H9 (cell line): Measurements from ENCODE around the gene PRR5L. TPM values are rescaled to one million over a fixed set of nuclear protein-coding genes. Genes with fewer than 3 reads are reported as not detected.

ENCODE experiments used
- DNase-seq: peaks from one replicate; pipeline ENCODE4 v3.0.0-alpha.2; 2017
- H2AFZ ChIP-seq: one replicate; pipeline ENCODE4 v1.6.1; 2013; ENCODE audit warnings: mild to moderate bottlenecking, low read length, control low read depth, moderate library complexity
- H2AK5ac ChIP-seq: 2 replicates; pipeline ENCODE4 v1.6.1; 2013; ENCODE audit warnings: low read length, control low read depth, mixed read lengths; ENCODE audit not compliant: insufficient read length
- H2BK120ac ChIP-seq: one replicate; pipeline ENCODE4 v1.6.1; 2013; ENCODE audit warnings: low read depth, mild to moderate bottlenecking, low read length, control low read depth, inconsistent platforms; ENCODE audit not compliant: poor library complexity, severe bottlenecking
- H2BK12ac ChIP-seq: 2 replicates; pipeline ENCODE4 v1.6.1; 2013; ENCODE audit warnings: low read length, control low read depth, mixed read lengths, low read depth; ENCODE audit not compliant: insufficient read length
- H2BK15ac ChIP-seq: 2 replicates; pipeline ENCODE4 v1.6.1; 2013; ENCODE audit warnings: low read depth, low read length, control low read depth
- H2BK20ac ChIP-seq: one replicate; pipeline ENCODE4 v1.6.1; 2013; ENCODE audit warnings: low read depth, mild to moderate bottlenecking, low read length, control low read depth, inconsistent platforms; ENCODE audit not compliant: poor library complexity, severe bottlenecking
- H2BK5ac ChIP-seq: 2 replicates; pipeline ENCODE4 v1.6.1; 2013; ENCODE audit warnings: low read length, control low read depth, mixed read lengths; ENCODE audit not compliant: insufficient read length
- H3K14ac ChIP-seq: 2 replicates; pipeline ENCODE4 v1.6.1; 2013; ENCODE audit warnings: low read length, control low read depth; ENCODE audit not compliant: insufficient read depth
- H3K18ac ChIP-seq: 2 replicates; pipeline ENCODE4 v1.6.1; 2013; ENCODE audit warnings: low read depth, mild to moderate bottlenecking, mixed read lengths, low read length, control low read depth; ENCODE audit not compliant: insufficient read length
- H3K23ac ChIP-seq: 2 replicates; pipeline ENCODE4 v1.6.1; 2013; ENCODE audit warnings: low read length, control low read depth, mixed read lengths, low read depth; ENCODE audit not compliant: insufficient read length
- H3K23me2 ChIP-seq: 2 replicates; pipeline ENCODE4 v1.6.1; 2013; ENCODE audit warnings: low read depth, mild to moderate bottlenecking, mixed read lengths, low read length, control low read depth; ENCODE audit not compliant: insufficient read length, poor library complexity, severe bottlenecking
- H3K27ac ChIP-seq: 2 replicates; pipeline ENCODE4 v1.5.1; 2013; ENCODE audit warnings: low read length, control low read depth, mixed read lengths, low read depth; ENCODE audit not compliant: insufficient read length
- H3K27me3 ChIP-seq: 2 replicates; pipeline ENCODE4 v1.6.1; 2013; ENCODE audit warnings: low read length, control low read depth, inconsistent platforms; ENCODE audit not compliant: insufficient read depth
- H3K4ac ChIP-seq: 2 replicates; pipeline ENCODE4 v1.6.1; 2013; ENCODE audit warnings: low read depth, mild to moderate bottlenecking, control low read depth, inconsistent platforms, low read length, moderate library complexity
- H3K4me1 ChIP-seq: 2 replicates; pipeline ENCODE4 v1.6.1; 2013; ENCODE audit warnings: low read length, control low read depth, inconsistent platforms; ENCODE audit not compliant: insufficient read depth
- H3K4me2 ChIP-seq: 2 replicates; pipeline ENCODE4 v1.6.1; 2013; ENCODE audit warnings: low read length, control low read depth, mixed read lengths; ENCODE audit not compliant: insufficient read length, insufficient read depth
- H3K56ac ChIP-seq: 2 replicates; pipeline ENCODE4 v1.6.1; 2013; ENCODE audit warnings: low read depth, mild to moderate bottlenecking, mixed read lengths, low read length, control low read depth; ENCODE audit not compliant: insufficient read length
- H3K79me1 ChIP-seq: 2 replicates; pipeline ENCODE4 v1.6.1; 2013; ENCODE audit warnings: low read depth, mild to moderate bottlenecking, moderate library complexity, low read length, control low read depth, inconsistent platforms; ENCODE audit not compliant: insufficient read depth, poor library complexity, severe bottlenecking
- H3K79me2 ChIP-seq: 2 replicates; pipeline ENCODE4 v1.6.1; 2013; ENCODE audit warnings: low read length, control low read depth, inconsistent platforms; ENCODE audit not compliant: insufficient read depth
- H3K9ac ChIP-seq: 2 replicates; pipeline ENCODE4 v1.6.1; 2013; ENCODE audit warnings: low read length, control low read depth, mixed read lengths; ENCODE audit not compliant: insufficient read length; ENCODE audit errors: extremely low read depth
- H3K9me3 ChIP-seq: one replicate; pipeline ENCODE4 v1.6.1; 2013; ENCODE audit warnings: low read depth, low read length, inconsistent platforms; ENCODE audit not compliant: control insufficient read depth
- H3T11ph ChIP-seq: one replicate; pipeline ENCODE4 v1.6.1; 2013; ENCODE audit warnings: mild to moderate bottlenecking, low read length, control low read depth, inconsistent platforms
- H4K20me1 ChIP-seq: one replicate; pipeline ENCODE4 v1.6.1; 2013; ENCODE audit not compliant: control insufficient read depth, insufficient read length, insufficient read depth
- H4K5ac ChIP-seq: 2 replicates; pipeline ENCODE4 v1.6.1; 2013; ENCODE audit warnings: low read depth, mild to moderate bottlenecking, mixed read lengths, low read length, control low read depth; ENCODE audit not compliant: insufficient read length
- H4K8ac ChIP-seq: replicated peaks from 2 replicates; pipeline ENCODE4 v1.6.1; 2013; ENCODE audit warnings: low read length, control low read depth, mixed read lengths, low read depth; ENCODE audit not compliant: insufficient read length
- H4K91ac ChIP-seq: 2 replicates; pipeline ENCODE4 v1.6.1; 2013; ENCODE audit warnings: low read depth, mild to moderate bottlenecking, moderate library complexity, mixed read lengths, low read length, control low read depth; ENCODE audit not compliant: insufficient read length
- H3K27ac Mint-ChIP-seq, 3 experiments: 2 replicates in 2 of 3; 3 replicates in 1 of 3; pipeline ENCODE4 v1.8.0; 2020 to 2021; ENCODE audit warnings: mixed read lengths in 3 of 3, mild to moderate bottlenecking in 1 of 3, moderate library complexity in 1 of 3
- H3K27me3 Mint-ChIP-seq: 2 replicates; pipeline ENCODE4 v1.8.0; 2021; ENCODE audit warnings: low read depth, mild to moderate bottlenecking, moderate library complexity, mixed read lengths
- H3K36me3 Mint-ChIP-seq, 3 experiments: 2 replicates in 2 of 3; 3 replicates in 1 of 3; pipeline ENCODE4 v1.8.0; 2020 to 2021; ENCODE audit warnings: low read depth in 3 of 3, mixed read lengths in 3 of 3; ENCODE audit not compliant: insufficient read depth in 1 of 3
- H3K4me1 Mint-ChIP-seq, 2 experiments: 2 replicates each; pipeline ENCODE4 v1.8.0; 2020; ENCODE audit warnings: mixed read lengths in 2 of 2
- H3K4me3 Mint-ChIP-seq, 2 experiments: 2 replicates in 1 of 2; 3 replicates in 1 of 2; pipeline ENCODE4 v1.8.0; 2020 to 2021; ENCODE audit warnings: mild to moderate bottlenecking in 2 of 2, mixed read lengths in 2 of 2, moderate library complexity in 1 of 2
- H3K9me3 Mint-ChIP-seq, 2 experiments: 2 replicates in 1 of 2; 3 replicates in 1 of 2; pipeline ENCODE4 v1.8.0; 2020; ENCODE audit warnings: mild to moderate bottlenecking in 2 of 2, mixed read lengths in 2 of 2, moderate library complexity in 1 of 2
- WGBS: extraction: QIAGEN DNeasy Blood & Tissue Kit; methylation state at CpG from one replicate; pipeline ENCODE4 v1.1.7; 2013; ENCODE audit warnings: missing lambda C conversion rate, low lambda C conversion rate, mixed read lengths; ENCODE audit not compliant: insufficient read length; ENCODE audit errors: extremely low coverage; 5-methylcytosine and 5-hydroxymethylcytosine counted together
- total RNA-seq: library from RNA; stranded (reverse); gene quantifications from 2 replicates; pipeline ENCODE4 v1.2.1, GENCODE V29; 2021
- TF ChIP-seq, protein P1 (sequence below): fragments of 200-600 bp; sonication (generic); conservative IDR thresholded peaks from 3 replicates; pipeline ENCODE4 v1.8.0; 2021; ENCODE audit warnings: antibody characterized with exemption, mild to moderate bottlenecking

PRR5L gene
- total RNA-seq, 1 experiment from 2014 or later = 5.6 TPM

DNA sequence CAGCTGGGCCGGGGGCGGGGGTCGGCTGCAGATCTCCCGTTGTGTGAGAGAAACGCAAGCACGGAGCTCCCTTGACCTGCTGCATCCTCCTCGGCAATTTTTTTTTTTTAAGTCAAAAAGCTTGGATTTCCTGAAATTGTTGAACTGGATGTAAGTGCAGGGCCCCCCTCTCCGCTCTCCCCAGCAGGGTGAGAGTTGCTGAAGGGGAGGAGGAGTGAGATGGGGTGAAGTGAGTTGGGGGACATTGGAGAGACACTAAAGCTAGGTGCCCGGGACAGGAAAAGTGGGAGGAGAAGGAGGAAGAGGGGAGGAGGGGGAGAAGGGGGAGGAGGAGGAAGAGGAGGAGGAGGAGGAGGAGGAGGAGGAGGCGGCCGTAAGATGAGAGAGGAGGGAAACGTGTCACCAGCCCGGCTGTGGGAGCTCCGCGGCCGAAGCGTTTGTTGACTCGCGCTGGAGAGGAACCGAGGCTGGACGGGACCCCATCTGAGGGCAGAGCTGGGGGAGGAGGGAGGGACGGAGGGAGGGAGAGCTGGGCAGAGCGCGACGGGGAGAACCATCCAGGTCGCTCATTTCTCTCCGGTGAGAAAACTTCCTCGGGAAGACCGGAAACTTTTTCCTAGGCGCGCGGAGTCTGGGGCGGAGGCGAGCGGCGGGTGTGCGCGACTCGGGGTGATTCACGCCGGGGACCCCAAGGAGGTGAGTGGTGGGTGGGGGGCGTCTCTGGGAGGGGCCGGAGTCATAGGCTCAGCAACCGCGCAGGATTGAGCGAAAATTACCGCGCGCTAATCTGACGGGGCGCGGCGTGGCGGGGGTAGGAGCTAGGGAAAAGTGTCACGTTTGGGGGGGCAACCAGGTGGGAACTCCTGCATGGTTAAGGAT lies 80.2 kb downstream of the PRR5L start:
- DNase-seq = peak; percentile 58
- TF ChIP-seq, protein P1, sequence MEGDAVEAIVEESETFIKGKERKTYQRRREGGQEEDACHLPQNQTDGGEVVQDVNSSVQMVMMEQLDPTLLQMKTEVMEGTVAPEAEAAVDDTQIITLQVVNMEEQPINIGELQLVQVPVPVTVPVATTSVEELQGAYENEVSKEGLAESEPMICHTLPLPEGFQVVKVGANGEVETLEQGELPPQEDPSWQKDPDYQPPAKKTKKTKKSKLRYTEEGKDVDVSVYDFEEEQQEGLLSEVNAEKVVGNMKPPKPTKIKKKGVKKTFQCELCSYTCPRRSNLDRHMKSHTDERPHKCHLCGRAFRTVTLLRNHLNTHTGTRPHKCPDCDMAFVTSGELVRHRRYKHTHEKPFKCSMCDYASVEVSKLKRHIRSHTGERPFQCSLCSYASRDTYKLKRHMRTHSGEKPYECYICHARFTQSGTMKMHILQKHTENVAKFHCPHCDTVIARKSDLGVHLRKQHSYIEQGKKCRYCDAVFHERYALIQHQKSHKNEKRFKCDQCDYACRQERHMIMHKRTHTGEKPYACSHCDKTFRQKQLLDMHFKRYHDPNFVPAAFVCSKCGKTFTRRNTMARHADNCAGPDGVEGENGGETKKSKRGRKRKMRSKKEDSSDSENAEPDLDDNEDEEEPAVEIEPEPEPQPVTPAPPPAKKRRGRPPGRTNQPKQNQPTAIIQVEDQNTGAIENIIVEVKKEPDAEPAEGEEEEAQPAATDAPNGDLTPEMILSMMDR = no peak
- Histone ChIP-seq H3T11ph (no peak overlapping the region), H3K23me2 (peaks cover 18% of the 10 kb centered on the region), H2BK5ac (no peak overlapping the region), H3K4me1 (no peaks in the 10 kb centered on the region), H2AK5ac (no peak overlapping the region), H2BK12ac (no peak overlapping the region), H3K23ac (no peak overlapping the region), H4K91ac (no peak overlapping the region), H2AFZ (no peak overlapping the region), H3K9ac (peak overlapping the region; percentile 39), H3K9me3 (no peaks in the 10 kb centered on the region), H3K4me2 (peak overlapping the region; percentile 87), H3K27me3 (peaks cover 4% of the 10 kb centered on the region; the same call in 1 of the 2 replicates), H3K27ac (no peak overlapping the region), H3K4ac (no peak overlapping the region), H4K8ac (no peak overlapping the region), H2BK120ac (no peak overlapping the region), H4K20me1 (no peaks in the 10 kb centered on the region), H2BK15ac (no peak overlapping the region), H3K79me1 (no peaks in the 10 kb centered on the region), H3K14ac (no peak overlapping the region), H3K18ac (no peak overlapping the region), H2BK20ac (no peak overlapping the region), H3K56ac (no peak overlapping the region), H4K5ac (no peak overlapping the region), H3K79me2 (no peaks in the 10 kb centered on the region)
- Mint-ChIP-seq H3K27me3 (peaks cover 72% of the 10 kb centered on the region), H3K4me3 (peak overlapping the region; percentile 80 to 97), H3K4me1 (peaks cover 12 to 14% of the 10 kb centered on the region in 2 experiments), H3K27ac (no peak overlapping the region), H3K9me3 (no peaks in the 10 kb centered on the region), H3K36me3 (peaks cover 0 to 3% (median 0%) of the 10 kb centered on the region in 3 experiments; a peak in 2 of 7 replicates)
- no CpG with 5 or more reads among the region's 55 CpGs for WGBS
